K562 (cell line): Measurements from ENCODE around the gene RC3H2. TPM values are rescaled to one million over a fixed set of nuclear protein-coding genes. Genes with fewer than 3 reads are reported as not detected.

Experiments used
- ATAC-seq: fragments of 200-7000 bp; cut with Tn5 transposase; 3 replicates; pipeline ENCODE4 v1.9.1; 2020; ENCODE audit warnings: moderate library complexity
- BruUV-seq: library from RNA; stranded (reverse); fragments of 400-500 nt; replicated peaks from 2 replicates; lab custom pipeline; 2021; lab: Mats Ljungman, UMichigan
- CTCF ChIA-PET: fragments of 300-600 bp; formaldehyde crosslinking; extraction: SDS; loops from one replicate; lab custom pipeline; 2021; ENCODE audit warnings: low intra/inter-chr PET ratio; lab: Yijun Ruan, JAX
- POLR2A ChIA-PET: fragments of 300-600, 350-650 bp; sonication (Branson Sonifier 250); formaldehyde crosslinking; extraction: SDS; loops from one replicate; lab custom pipeline; 2021; ENCODE audit warnings: antibody characterized with exemption, inconsistent platforms; lab: Yijun Ruan, JAX
- DNase-seq, 4 experiments: peaks; one replicate each; pipeline versions ENCODE4 v3.0.0 to v3.0.0-alpha.2; 2011 to 2018; ENCODE audit warnings: low spot score in 3 of 4, mixed read lengths in 3 of 4; ENCODE audit errors: extremely low read depth in 1 of 4
- FAIRE-seq: peaks from 2 replicates; lab custom pipeline; 2011; peaks lifted over from hg19 to GRCh38; lab: Jason Lieb, UNC
- H2AFZ ChIP-seq: 2 replicates; pipeline ENCODE4 v1.6.0; 2011; ENCODE audit warnings: low read depth, low read length, control low read depth, inconsistent platforms
- H3K27ac ChIP-seq: fragments of 200-600 bp; 3 replicates; pipeline ENCODE4 v1.8.0; 2011; ENCODE audit warnings: low read depth, mild to moderate bottlenecking, control low read depth, inconsistent platforms, low read length, moderate library complexity, mixed read lengths; ENCODE audit errors: extremely low read depth
- H3K27me3 ChIP-seq, 2 experiments: fragments of 300-600 bp in 1 of 2; 2 replicates in 1 of 2; 3 replicates in 1 of 2; pipeline versions ENCODE4 v1.6.0 to v1.8.0; 2011; ENCODE audit warnings: inconsistent platforms in 2 of 2, low read length in 2 of 2, mild to moderate bottlenecking in 1 of 2, mixed read lengths in 1 of 2, moderate library complexity in 1 of 2; ENCODE audit not compliant: control insufficient read depth in 2 of 2, insufficient read depth in 2 of 2
- H3K36me3 ChIP-seq: fragments of 300-600 bp; 3 replicates; pipeline ENCODE4 v1.8.0; 2011; ENCODE audit warnings: mild to moderate bottlenecking, low read length, inconsistent platforms; ENCODE audit not compliant: control insufficient read depth, insufficient read depth
- H3K4me1 ChIP-seq, 2 experiments: fragments of 200-600 bp in 1 of 2; replicated peaks in 1 of 2; 2 replicates in 1 of 2; 3 replicates in 1 of 2; pipeline versions ENCODE4 v1.5.1 to v1.8.0; 2011; ENCODE audit warnings: inconsistent platforms in 2 of 2, low read length in 2 of 2, mild to moderate bottlenecking in 1 of 2, mixed read lengths in 1 of 2, moderate library complexity in 1 of 2; ENCODE audit not compliant: control insufficient read depth in 2 of 2, insufficient read depth in 2 of 2
- H3K4me2 ChIP-seq: 2 replicates; pipeline ENCODE4 v1.6.1; 2011; ENCODE audit warnings: low read length, control low read depth, inconsistent platforms, mixed read lengths; ENCODE audit not compliant: insufficient read depth
- H3K4me3 ChIP-seq: fragments of 200-600 bp; sonication (generic), shearing (Covaris generic); 2 replicates; pipeline ENCODE4 v1.5.1; 2016; ENCODE audit warnings: control low read depth, inconsistent platforms
- H3K79me2 ChIP-seq: fragments of 200-600 bp; 3 replicates; pipeline ENCODE4 v1.8.0; 2011; ENCODE audit warnings: low read length, inconsistent platforms; ENCODE audit not compliant: control insufficient read depth, insufficient read depth
- H3K9ac ChIP-seq, 2 experiments: 2 replicates each; pipeline versions ENCODE4 v1.6.0 to v1.6.1; 2011; ENCODE audit warnings: low read depth in 2 of 2, low read length in 2 of 2, control low read depth in 1 of 2, inconsistent platforms in 1 of 2, mild to moderate bottlenecking in 1 of 2, mixed read lengths in 1 of 2; ENCODE audit not compliant: insufficient read depth in 1 of 2
- H3K9me1 ChIP-seq: one replicate; pipeline ENCODE4 v1.6.0; 2011; ENCODE audit warnings: inconsistent platforms, mild to moderate bottlenecking, low read length, moderate library complexity; ENCODE audit not compliant: control insufficient read depth, insufficient read depth
- H3K9me3 ChIP-seq: replicated peaks from 2 replicates; pipeline ENCODE4 v1.5.1; 2011; ENCODE audit warnings: low read depth, low read length, inconsistent platforms; ENCODE audit not compliant: control insufficient read depth, insufficient read depth
- H4K20me1 ChIP-seq: replicated peaks from 2 replicates; pipeline ENCODE4 v1.6.1; 2011; ENCODE audit warnings: low read length, inconsistent platforms, mixed read lengths; ENCODE audit not compliant: control insufficient read depth, insufficient read depth
- SPI1 ChIP-seq: IDR thresholded peaks from 2 replicates; pipeline ENCODE4 v1.6.1; 2011; ENCODE audit warnings: low read depth, low read length, control low read depth, borderline replicate concordance
- YBX1 ChIP-seq: fragments of 450-650 bp; IDR thresholded peaks from 2 replicates; pipeline ENCODE4 v1.7.1; 2016; ENCODE audit warnings: mild to moderate bottlenecking
- ZNF197 ChIP-seq: fragments of 200-800 bp; sonication (Bioruptor generic); IDR thresholded peaks from 2 replicates; pipeline ENCODE4 v1.6.1; 2016; ENCODE audit warnings: low read depth, missing genetic modification characterization, missing compliant biosample characterization
- WGBS: fragments of 100-300 bp; shearing (Covaris generic); methylation state at CpG from one replicate; pipeline ENCODE4 v1.1.6; 2016; ENCODE audit warnings: low coverage, mixed read lengths; ENCODE audit not compliant: insufficient coverage; ENCODE audit errors: missing lambda C conversion rate; 5-methylcytosine and 5-hydroxymethylcytosine counted together
- in situ Hi-C: fragments of 300-500 bp; cut with MboI; formaldehyde crosslinking; loops from 4 replicates; pipeline ENCODE4 v1.15.0; 2018; ENCODE audit warnings: inconsistent platforms, mixed read lengths
- intact Hi-C: fragments of 100-400 bp; cut with micrococcal nuclease; formaldehyde crosslinking; loops from 2 replicates; pipeline ENCODE4 v1.14.2; 2022
- polyA plus RNA-seq, 8 experiments: library from polyadenylated mRNA; depleted of rRNA in 4 of 8; stranded (reverse) in 5 of 8; unstranded in 3 of 8; fragments of >200 nt; fragmentation: Nextera tagmentation in 2 of 8; fragmentation: Illumina TruSeq in 1 of 8; extraction: Ambion mirVana in 2 of 8; extraction: Trizol in 1 of 8; gene quantifications; 2 replicates each; pipeline versions ENCODE4 v1.2.1 to v1.2.3, GENCODE V29; 2011 to 2014; ENCODE audit warnings: inconsistent platforms in 1 of 8, missing spikeins in 1 of 8
- total RNA-seq, 7 experiments: library from RNA; depleted of rRNA in 6 of 7; stranded (reverse); fragments of >200 nt in 6 of 7; fragmentation: Illumina TruSeq in 2 of 7; extraction: Trizol in 2 of 7; gene quantifications; 2 replicates each; pipeline versions ENCODE4 v1.2.1 to v1.2.3, GENCODE V29; 2011 to 2021; ENCODE audit warnings: low replicate concordance in 1 of 7
- TF ChIP-seq, protein P1 (sequence below): sonication (generic); formaldehyde crosslinking; IDR thresholded peaks from 2 replicates; pipeline ENCODE4 v1.8.1; 2023; ENCODE audit warnings: mild to moderate bottlenecking, missing genetic modification reagents
- TF ChIP-seq, protein P2 (sequence below): fragments of 450-650 bp; IDR thresholded peaks from 2 replicates; pipeline ENCODE4 v1.6.1; 2018; ENCODE audit warnings: mild to moderate bottlenecking, low read depth; ENCODE audit not compliant: partially characterized antibody
- TF ChIP-seq, protein P3 (sequence below): sonication (generic); formaldehyde crosslinking; IDR thresholded peaks from 2 replicates; pipeline ENCODE4 v1.8.0; 2023; ENCODE audit warnings: missing genetic modification reagents, mild to moderate bottlenecking, borderline replicate concordance
- TF ChIP-seq, protein P4 (sequence below): sonication (generic); formaldehyde crosslinking; IDR thresholded peaks from 2 replicates; pipeline ENCODE4 v1.8.1; 2023; ENCODE audit warnings: mild to moderate bottlenecking, missing genetic modification reagents

RC3H2 gene
- total and polyA plus RNA-seq, 9 of the 15 experiments (the other 6 are each of a cell fraction or from before 2014, with no cell fraction given) = 5.6 to 35.4 (median 18.6) TPM

DNA sequence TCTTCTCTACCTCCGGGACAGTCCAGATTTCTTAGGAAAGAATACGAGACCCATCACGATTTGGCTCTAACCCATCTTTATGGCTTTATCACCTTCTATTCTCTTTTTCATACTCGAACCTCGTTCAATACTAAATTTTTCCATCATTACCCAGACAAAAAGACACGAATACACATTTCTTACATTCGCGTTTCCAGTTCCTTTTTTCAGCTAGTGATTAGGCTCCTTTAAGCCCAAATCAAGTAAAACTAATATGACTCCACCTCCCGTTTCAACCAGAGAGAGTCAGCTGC is 7.5 kb upstream of the RC3H2 start:
- Histone ChIP-seq H3K4me2 (peak overlapping the region; percentile 92), H3K27me3 (no peaks in the 10 kb centered on the region), H3K4me3 (peak overlapping the region; percentile 73), H3K27ac (peak overlapping the region; percentile 85), H2AFZ (peak overlapping the region; percentile 95), H3K4me1 (peaks cover 0 to 8% of the 10 kb centered on the region in 2 experiments; a peak in 1 of 5 replicates), H4K20me1 (no peaks in the 10 kb centered on the region), H3K36me3 (peaks cover 25% of the 10 kb centered on the region), H3K9me3 (no peaks in the 10 kb centered on the region), H3K9ac (peak overlapping the region; percentile 85 to 94), H3K9me1 (no peaks in the 10 kb centered on the region), H3K79me2 (peaks cover 37% of the 10 kb centered on the region)
- ChIA-PET POLR2A (interaction anchor here (0.8 to 1.9 kb wide), 8 partner anchors 8 to 77 kb away, joined by 3 to 14 read pairs (median 8); partner anchors contain the start of genes RABGAP1, RC3H2 and ZBTB26), CTCF (no interaction called here)
- no peak for ATAC-seq
- FAIRE-seq = no peak
- no TSS peak for BruUV-seq
- in situ Hi-C loops = no loop called here
- no peak for TF ChIP-seq ZNF197 (CRISPR knock-in tag)
- TF ChIP-seq SPI1 = peak; percentile 42; the same call in 1 of the 2 replicates
- TF ChIP-seq, protein P1, sequence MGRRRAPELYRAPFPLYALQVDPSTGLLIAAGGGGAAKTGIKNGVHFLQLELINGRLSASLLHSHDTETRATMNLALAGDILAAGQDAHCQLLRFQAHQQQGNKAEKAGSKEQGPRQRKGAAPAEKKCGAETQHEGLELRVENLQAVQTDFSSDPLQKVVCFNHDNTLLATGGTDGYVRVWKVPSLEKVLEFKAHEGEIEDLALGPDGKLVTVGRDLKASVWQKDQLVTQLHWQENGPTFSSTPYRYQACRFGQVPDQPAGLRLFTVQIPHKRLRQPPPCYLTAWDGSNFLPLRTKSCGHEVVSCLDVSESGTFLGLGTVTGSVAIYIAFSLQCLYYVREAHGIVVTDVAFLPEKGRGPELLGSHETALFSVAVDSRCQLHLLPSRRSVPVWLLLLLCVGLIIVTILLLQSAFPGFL (CRISPR knock-in tag) = 0 out of 2 replicates have a peak, but pooled peaks have one; percentile 56
- TF ChIP-seq, protein P2, sequence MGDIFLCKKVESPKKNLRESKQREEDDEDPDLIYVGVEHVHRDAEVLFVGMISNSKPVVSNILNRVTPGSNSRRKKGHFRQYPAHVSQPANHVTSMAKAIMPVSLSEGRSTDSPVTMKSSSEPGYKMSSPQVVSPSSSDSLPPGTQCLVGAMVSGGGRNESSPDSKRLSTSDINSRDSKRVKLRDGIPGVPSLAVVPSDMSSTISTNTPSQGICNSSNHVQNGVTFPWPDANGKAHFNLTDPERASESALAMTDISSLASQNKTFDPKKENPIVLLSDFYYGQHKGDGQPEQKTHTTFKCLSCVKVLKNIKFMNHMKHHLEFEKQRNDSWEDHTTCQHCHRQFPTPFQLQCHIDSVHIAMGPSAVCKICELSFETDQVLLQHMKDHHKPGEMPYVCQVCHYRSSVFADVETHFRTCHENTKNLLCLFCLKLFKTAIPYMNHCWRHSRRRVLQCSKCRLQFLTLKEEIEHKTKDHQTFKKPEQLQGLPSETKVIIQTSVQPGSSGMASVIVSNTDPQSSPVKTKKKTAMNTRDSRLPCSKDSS = peak; percentile 6
- TF ChIP-seq, protein P3, sequence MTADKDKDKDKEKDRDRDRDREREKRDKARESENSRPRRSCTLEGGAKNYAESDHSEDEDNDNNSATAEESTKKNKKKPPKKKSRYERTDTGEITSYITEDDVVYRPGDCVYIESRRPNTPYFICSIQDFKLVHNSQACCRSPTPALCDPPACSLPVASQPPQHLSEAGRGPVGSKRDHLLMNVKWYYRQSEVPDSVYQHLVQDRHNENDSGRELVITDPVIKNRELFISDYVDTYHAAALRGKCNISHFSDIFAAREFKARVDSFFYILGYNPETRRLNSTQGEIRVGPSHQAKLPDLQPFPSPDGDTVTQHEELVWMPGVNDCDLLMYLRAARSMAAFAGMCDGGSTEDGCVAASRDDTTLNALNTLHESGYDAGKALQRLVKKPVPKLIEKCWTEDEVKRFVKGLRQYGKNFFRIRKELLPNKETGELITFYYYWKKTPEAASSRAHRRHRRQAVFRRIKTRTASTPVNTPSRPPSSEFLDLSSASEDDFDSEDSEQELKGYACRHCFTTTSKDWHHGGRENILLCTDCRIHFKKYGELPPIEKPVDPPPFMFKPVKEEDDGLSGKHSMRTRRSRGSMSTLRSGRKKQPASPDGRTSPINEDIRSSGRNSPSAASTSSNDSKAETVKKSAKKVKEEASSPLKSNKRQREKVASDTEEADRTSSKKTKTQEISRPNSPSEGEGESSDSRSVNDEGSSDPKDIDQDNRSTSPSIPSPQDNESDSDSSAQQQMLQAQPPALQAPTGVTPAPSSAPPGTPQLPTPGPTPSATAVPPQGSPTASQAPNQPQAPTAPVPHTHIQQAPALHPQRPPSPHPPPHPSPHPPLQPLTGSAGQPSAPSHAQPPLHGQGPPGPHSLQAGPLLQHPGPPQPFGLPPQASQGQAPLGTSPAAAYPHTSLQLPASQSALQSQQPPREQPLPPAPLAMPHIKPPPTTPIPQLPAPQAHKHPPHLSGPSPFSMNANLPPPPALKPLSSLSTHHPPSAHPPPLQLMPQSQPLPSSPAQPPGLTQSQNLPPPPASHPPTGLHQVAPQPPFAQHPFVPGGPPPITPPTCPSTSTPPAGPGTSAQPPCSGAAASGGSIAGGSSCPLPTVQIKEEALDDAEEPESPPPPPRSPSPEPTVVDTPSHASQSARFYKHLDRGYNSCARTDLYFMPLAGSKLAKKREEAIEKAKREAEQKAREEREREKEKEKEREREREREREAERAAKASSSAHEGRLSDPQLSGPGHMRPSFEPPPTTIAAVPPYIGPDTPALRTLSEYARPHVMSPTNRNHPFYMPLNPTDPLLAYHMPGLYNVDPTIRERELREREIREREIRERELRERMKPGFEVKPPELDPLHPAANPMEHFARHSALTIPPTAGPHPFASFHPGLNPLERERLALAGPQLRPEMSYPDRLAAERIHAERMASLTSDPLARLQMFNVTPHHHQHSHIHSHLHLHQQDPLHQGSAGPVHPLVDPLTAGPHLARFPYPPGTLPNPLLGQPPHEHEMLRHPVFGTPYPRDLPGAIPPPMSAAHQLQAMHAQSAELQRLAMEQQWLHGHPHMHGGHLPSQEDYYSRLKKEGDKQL (CRISPR knock-in tag) = peak; percentile 67; the same call in 1 of the 2 replicates
- TF ChIP-seq, protein P4, sequence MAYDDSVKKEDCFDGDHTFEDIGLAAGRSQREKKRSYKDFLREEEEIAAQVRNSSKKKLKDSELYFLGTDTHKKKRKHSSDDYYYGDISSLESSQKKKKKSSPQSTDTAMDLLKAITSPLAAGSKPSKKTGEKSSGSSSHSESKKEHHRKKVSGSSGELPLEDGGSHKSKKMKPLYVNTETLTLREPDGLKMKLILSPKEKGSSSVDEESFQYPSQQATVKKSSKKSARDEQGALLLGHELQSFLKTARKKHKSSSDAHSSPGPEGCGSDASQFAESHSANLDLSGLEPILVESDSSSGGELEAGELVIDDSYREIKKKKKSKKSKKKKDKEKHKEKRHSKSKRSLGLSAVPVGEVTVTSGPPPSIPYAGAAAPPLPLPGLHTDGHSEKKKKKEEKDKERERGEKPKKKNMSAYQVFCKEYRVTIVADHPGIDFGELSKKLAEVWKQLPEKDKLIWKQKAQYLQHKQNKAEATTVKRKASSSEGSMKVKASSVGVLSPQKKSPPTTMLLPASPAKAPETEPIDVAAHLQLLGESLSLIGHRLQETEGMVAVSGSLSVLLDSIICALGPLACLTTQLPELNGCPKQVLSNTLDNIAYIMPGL (CRISPR knock-in tag) = no peak
- TF ChIP-seq YBX1 = no peak
- no peak for DNase-seq
- intact Hi-C loops = loop anchor here (5.0 kb wide), 1 partner anchor 80 kb away; no protein-coding TSS in a partner anchor
- WGBS = 2% methylated on average over 9 of the region's 9 CpGs
